ENCODE data around the gene FBXL4. TPM values are rescaled to one million over a fixed set of nuclear protein-coding genes. Genes with fewer than 3 reads are reported as not detected.

Gene FBXL4
- polyA plus RNA-seq, 5 donors, result 13.7 to 23.6 (median 22.2) TPM

DNA sequence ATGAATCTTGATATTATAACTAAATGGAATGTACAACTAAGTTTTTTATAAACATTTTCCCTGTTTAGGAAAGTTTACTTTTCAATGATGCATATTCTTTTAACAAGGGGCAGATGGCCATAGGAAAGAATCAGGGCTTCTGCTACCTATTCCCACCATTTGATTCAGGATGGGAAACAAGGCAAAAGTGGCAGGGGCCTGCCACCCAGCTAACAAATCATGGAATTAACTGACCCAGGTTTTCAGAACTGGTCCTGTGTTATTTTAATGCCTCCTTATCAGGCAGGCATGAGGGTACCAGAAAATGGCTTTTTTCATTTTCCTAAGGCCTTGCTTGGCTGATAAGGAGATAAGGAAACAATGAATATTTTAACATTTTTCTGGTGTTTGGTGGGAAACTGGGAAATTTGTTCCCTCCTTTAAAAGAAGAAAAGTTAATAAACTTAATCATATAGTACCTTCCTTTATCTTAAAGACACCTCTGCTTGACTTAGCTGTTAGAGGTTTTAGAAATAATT, 106.7 kb downstream of the FBXL4 start:
- DNase-seq, result no peak

DNA sequence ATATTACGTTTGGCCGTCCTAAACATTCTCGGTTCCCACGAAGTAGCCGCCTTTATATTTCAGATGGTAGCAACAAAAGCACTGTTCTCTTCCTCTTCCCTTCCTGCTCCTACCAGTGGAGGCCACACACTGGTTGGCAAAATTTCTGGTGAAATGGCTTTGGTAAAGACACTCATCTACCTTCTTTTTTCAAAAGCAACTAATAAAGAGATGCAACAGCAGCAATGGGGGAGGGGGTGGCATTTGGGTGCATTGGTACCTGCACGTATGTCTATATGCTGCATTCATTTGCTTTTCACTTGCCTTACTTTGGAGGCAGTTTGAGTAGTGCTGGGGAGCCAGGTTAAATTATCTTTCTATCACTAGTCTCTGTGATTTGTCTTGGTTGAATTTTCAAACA, 107.4 kb downstream of the FBXL4 start:
- DNase-seq, result no peak

DNA sequence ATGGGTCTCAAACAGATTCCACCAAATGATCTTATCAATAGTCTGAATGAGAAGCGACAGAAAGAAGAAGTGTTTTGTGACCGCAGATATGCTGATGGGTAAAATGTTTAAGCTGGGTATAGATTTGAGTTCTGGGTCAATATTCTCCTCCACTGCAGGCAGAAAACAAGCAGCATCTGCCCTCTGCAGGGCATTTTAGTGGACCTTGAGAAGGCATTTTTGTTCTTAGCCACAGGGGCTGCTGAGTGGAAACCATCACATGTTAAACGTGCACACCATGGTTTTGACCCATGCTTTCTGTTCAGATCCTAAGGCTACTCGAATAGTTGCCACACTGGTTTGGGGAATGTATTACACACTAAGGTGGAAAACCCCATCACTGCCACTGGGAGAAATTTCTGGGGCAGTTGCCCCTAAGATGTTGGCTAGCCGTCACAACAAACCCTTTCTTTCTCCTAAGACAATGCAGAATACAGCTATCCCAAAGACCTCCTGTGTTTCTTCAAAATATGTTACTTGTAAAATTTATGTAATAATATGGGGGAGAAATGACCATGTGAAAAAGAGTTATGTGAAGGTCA, 107.9 kb downstream of the FBXL4 start:
- no peak for DNase-seq

- DNase-seq, result no peak
Measured at GRCh38 chr6:98838975-98839374, 108.8 kb downstream of the FBXL4 start.

DNA sequence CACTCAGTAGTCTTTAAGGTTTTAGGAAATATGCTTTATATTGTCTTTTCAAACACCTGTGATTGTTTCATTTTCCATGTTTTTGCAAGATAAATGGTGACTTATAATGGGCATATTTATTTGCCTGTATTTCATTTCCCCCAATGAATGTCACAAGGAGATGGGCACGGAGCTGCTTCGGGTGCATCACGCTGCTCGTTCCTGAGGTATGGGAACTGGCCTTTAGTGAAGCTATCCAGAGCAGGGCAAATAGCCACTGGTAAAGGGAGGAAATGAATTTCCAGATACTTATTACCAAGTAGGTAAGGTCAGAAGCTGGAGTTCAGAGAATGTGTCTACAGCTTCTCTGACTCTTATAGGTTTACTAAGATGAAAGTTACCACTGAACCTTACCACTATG, 109.7 kb downstream of the FBXL4 start:
- no peak for DNase-seq

GRCh38 chr6:98836962-98837944, 110.5 kb downstream of the FBXL4 start:
- no peak for DNase-seq

DNA sequence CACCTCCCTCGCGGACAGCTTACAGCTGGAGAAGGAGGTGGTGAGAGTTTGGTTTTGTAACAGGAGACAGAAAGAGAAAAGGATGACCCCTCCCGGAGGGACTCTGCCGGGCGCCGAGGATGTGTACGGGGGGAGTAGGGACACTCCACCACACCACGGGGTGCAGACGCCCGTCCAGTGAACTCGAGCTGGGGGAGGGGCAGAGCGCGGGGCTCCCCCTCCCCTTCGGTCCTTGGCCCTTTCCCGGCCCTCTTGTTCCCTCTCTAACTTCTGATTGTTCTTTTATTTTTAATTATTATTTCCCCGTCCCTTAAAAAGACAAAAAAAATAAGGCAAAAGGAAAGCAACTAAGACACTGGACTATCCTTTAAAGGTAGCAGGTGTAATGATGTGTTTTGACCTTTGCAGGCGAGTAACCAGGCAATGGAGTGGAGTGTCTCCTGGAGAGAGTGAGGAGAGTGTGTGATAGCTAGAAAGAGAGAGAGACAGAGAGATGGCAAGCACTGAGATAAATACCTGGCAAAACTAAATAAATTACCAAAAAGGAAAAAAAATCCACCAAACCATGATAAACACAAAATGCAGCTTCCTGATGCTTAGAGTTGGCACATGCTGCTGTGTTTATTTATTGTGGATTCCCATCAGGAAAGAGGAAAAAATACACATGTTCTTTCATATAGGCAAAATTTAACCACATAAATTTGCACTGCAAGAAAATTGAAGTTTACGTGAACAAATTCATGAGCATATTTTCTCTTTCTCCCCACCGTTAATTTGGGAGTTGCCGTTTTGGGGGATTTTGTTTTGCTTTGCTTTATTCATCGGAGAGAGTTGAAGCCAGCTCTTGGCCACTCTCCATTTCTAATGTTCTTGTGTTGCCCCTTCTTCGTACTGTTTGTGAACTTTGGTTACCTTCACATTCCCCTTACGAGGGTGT, 111.5 kb downstream of the FBXL4 start:
- no peak for DNase-seq

DNA sequence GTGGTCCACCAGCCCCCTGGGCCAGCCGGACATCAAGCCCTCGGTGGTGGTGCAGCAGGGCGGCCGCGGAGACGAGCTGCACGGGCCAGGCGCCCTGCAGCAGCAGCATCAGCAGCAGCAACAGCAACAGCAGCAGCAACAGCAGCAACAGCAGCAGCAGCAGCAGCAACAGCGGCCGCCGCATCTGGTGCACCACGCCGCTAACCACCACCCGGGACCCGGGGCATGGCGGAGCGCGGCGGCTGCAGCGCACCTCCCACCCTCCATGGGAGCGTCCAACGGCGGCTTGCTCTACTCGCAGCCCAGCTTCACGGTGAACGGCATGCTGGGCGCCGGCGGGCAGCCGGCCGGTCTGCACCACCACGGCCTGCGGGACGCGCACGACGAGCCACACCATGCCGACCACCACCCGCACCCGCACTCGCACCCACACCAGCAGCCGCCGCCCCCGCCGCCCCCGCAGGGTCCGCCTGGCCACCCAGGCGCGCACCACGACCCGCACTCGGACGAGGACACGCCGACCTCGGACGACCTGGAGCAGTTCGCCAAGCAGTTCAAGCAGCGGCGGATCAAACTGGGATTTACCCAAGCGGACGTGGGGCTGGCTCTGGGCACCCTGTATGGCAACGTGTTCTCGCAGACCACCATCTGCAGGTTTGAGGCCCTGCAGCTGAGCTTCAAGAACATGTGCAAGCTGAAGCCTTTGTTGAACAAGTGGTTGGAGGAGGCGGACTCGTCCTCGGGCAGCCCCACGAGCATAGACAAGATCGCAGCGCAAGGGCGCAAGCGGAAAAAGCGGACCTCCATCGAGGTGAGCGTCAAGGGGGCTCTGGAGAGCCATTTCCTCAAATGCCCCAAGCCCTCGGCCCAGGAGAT, 112.4 kb downstream of the FBXL4 start:
- DNase-seq, result no peak

DNA sequence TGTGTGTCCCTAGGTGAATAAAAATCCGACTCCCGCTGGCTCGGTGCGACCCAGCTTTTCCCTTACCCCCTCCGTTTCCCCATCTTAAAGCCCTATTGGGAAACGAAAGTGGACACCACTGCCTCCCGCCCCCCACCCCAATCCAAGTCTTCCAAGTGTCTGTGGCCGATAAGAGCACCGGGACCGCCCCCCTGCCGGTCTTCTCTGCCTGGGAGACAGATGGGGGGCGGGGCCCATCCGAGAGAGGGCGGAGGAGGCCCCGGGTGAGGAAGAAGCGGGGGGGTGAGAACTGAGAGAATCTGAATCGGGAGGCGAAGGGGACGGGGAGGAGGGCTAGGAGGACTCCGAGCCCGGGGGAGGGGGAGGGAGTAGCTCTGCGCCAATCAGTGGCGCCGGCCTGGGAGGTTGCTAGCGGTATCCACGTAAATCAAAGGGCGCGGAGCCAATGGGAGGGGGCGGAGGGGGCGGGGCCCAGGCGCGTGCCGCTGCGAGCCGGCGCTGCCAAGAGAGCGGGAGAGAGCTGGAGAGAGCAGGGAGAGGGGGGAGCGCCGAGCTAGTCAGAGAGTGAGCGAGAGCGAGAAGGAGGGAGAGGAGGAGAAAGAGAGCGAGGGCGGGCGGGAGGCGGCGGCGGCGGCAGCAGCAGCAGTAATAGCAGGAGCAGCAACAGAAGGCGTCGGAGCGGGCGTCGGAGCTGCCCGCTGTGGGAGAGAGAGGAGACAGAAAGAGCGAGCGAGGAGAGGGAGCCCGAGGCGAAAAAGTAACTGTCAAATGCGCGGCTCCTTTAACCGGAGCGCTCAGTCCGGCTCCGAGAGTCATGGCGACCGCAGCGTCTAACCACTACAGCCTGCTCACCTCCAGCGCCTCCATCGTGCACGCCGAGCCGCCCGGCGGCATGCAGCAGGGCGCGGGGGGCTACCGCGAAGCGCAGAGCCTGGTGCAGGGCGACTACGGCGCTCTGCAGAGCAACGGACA, 113.4 kb downstream of the FBXL4 start, which contains the start of gene POU3F2:
Gene POU3F2, plus strand, starts transcription at position 515 of the 972 bp plus-strand sequence. Its CDS starts 300 bp downstream, at position 815.
- peak; percentile 78 to 82 for DNase-seq

DNA sequence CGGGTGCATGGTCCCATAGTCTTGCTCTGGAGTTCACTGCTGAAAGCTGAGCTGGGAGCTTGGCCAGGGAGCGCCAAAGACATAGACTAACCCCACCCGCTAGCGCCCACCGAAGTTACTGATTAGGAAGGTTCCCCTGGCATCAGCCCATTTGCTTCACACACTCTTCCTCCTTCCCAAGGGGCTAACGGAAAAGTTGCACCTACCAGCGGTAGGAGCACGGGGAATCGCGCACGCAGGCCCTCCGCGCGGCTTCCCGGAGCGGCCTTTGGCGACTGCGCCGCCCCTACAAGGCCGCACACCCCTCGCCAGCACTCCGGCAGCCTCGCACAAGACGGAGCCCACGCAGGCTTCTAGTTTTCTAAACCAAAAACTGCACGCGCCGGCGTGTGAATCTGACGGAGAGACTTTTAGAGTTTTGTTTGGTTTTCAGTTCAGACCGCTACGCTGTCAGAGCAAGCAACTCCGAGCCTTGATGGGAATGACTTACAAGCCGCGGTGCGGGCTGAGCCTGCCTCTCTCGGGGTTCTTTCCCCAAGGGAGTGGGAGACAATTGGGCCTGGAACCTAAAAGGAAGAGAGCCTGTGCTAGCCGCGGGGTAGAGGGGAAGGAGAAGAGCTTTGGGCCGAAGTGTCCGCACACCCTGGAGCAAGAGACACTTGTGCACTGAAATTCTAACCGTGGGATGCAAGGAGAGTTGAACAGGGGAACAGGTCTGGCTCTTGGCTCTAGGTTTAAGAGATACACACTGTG, 114.3 kb downstream of the FBXL4 start:
- DNase-seq, result no peak

DNA sequence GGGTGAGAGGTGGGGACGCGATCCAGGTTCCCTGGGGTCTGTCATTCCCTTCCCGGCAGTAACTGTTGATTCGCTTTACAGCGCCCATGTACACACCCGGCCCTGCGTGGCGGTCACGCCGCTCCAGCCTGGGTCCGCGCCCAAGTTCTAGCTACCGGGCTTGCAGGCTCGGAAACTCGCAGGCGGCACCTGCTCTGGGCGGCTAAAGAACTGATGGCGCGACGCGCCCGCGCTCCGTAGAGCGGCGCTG, 114.8 kb downstream of the FBXL4 start:
- no peak for DNase-seq

- DNase-seq, result no peak
Measured at GRCh38 chr6:98832284-98833056, 115.3 kb downstream of the FBXL4 start.

GRCh38 chr6:98831959-98832283, 115.8 kb downstream of the FBXL4 start:
- no peak for DNase-seq

GRCh38 chr6:98831057-98831958, 116.4 kb downstream of the FBXL4 start:
- DNase-seq, result no peak

GRCh38 chr6:98830146-98830545, 117.6 kb downstream of the FBXL4 start:
- DNase-seq, result no peak

DNA sequence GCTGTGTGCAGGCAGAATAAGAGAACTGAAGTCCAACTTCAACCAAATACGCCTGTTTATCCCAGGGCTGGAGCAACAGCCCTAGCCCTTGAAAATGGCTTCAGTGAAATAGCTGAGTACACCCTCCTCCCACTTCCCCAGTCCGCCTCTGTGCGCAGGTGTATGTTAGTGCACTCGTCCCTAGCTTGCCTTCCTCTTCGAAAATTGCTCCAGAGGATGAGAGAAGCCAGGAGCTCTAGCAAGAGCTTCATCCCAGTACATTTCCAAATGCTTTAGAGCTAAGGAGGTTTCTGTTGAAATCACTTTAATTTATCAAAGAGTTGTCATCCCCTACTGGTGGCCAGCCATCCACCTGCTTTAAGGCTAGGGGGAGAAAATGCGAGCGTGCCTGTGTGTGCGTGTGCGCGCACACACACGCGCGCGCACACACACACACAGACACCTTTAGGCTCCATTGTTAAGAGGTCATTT, 118.8 kb downstream of the FBXL4 start:
- no peak for DNase-seq

GRCh38 chr6:98828211-98828788, 119.4 kb downstream of the FBXL4 start:
- no peak for DNase-seq
